Stimulated activated CD8-positive, alpha-beta memory T cell treated with anti-CD3 and anti-CD28 coated beads, Interleukin-7, amount 100 ng/mL, for 24 hours (primary cell): ENCODE data around the gene FAM120B.
A peak's percentile ranks its signal among the peaks of the same experiment; 100 is the strongest.
"Not testable (repeated sequence)": the region's sequence is repeated elsewhere in the genome, so short reads cannot be mapped to it uniquely, and the experiment has no call there.

Source experiments
- DNase-seq: peaks from one replicate; pipeline ENCODE4 v3.0.0-alpha.2; 2020; ENCODE audit warnings: low read depth

FAM120B gene

DNA sequence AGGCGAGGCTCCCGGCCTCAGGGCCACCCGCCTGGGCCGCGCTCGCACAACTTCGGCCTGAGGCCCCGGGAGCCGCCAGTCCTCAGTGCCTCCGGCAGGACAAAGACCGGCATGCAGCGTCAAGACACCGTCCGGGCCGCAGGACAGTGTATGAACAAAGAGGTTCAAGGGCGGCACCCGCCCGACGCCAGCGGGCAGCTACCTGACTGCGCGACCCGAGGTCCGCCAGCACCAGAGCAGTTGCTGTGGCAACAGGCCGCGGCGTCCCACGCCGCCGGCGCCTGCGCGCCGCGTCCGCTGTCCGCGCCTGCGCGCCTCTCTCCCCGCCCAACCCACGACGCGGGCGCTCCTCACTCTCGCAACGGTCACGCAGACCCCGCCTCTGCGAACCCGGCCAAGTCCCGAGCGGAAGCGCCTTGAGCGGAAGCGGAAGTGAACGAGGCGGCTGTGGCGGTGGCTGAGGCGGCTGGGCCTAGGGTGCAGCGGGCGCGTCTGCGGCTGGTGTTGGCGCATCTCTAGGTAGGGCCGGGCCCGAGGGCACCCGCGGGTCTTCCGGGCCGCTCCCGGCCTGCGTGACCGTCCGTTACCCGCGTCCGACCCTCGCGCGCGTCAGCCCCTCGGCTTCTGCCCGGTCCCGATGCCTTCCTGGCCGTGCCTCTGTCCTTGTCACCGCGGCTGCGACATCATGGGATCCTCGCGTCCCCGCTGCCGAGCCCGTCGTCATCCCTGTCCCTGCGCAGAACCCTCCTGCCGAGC, at the start of gene FAM120B:
Gene FAM120B (plus strand): TSS at position 435 of the 756 bp plus-strand sequence. CDS start 10,633 bp downstream, outside the sequence.
- DNase-seq: peak; percentile 87

DNA sequence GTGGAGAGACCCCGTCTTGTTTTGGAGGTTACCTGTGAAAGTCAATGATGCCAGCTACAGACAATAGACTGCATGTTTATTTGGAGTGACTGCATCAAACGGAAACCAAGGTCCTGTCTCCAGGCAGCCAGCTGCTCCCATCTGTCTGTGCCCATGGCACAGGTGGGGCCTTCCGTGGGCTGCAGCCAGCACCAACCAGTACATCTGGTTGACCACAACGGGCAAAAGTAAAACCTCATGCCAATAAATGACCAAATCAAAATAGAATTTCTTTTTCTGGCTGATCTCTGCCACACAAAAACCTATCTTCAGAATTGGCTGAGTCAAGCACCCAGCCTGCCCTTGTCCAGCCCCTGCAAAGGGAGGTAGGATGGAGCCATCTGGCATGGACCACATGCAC, 49.2 kb upstream of the FAM120B start:
- DNase-seq: no peak

DNA sequence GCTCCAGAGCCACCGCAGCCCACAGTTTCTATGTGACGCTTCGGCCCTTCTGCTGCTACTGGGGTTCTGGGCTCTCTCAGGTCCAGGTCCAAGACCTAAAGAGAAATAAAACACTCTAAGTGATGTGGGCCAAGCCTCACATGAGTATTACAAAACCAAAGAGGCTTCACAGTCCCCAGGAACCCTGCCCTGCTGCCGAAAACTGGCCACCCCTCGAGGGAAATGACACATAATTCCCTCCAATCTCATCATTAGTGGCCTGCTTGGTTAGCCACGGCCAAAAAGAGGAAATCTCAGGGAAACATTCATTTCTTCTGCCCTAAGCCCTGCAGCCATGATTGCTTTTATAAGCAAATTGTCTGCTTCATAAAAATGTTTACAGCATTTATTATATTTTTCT, 48.2 kb upstream of the FAM120B start:
- no peak for DNase-seq

DNA sequence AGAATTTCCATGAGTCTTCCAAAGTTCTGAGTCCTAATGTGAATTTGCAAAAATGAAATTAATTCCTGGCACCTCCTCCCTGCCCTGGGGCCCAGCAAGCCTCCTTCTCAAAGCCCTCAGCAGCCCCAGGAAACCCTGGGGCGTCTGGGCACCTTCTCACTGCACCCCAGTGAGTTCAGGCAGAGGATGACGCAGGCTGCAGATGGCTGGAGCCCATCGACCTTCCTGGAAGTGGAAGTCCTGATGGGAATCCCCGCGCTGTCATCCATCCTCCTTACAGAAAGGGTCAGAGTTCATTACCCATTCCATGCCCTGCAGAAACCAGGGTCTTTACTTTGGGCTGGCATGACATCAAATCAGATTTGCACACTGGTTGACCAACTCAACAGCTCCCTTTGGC, 47.3 kb upstream of the FAM120B start:
- DNase-seq: no peak

DNA sequence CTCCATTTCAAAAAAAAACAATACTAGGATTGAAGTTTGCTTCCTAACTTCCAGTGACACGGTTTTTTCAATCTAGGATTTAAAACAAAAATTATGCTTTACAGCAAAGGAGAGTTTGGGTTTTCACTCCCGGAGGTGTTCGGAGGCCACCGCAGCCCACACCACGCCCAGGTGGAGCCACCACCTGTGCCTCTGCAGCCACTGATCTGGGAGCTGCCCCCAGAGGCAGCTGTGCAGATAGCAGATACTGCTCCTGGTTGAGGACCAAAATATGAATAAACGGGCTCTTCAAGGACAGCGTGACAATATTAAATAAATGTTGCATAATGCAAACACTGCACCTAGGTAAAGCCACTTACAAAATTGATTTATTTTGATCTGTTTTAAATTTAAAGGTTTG, 45.9 kb upstream of the FAM120B start:
- no peak for DNase-seq

GRCh38 chr6:170261643-170262488, 44.7 kb upstream of the FAM120B start:
- DNase-seq: no peak

- no peak for DNase-seq
Measured at GRCh38 chr6:170262489-170263088, 44.0 kb upstream of the FAM120B start.

- DNase-seq: no peak
Measured at GRCh38 chr6:170263410-170263809, 43.1 kb upstream of the FAM120B start.

DNA sequence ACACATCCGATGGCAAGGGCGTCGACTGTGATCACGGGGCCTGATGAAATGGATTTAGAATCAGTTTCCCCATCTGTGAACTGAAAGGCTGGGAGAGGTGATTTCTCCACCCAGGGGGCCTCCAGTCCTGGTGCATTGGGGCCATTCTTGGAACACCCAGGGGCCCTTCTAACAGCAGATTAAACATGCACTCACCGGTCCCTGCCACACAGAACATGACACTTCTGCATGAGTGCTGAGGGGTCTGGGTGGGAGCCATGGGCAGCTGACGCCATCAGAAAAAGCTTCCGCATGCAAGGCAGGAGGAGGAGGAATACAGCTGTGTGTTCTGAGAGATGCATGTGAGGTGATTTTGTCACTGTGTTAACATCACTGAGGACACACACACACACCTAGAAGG, 42.5 kb upstream of the FAM120B start:
- no peak for DNase-seq

GRCh38 chr6:170264644-170265043, 41.9 kb upstream of the FAM120B start:
- not testable (repeated sequence) for DNase-seq

DNA sequence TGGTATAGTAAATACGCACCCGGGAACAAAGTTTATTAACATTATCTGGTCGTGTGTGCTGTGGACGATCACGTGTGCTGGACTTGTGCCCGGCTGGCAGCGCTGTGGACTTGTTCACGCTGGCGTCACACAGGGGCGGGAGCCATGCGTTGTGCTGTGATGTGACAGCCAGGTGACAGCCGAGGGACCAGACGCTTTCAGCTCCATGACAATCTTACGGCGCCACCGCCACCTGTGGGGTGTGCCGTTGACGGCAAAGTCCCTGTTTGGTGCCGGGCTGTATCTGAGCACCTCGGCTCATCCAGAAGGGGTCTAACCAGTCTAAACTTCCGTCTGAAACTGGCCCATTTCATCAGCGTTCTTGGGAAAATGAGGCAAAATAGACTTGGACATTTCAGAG, 40.9 kb upstream of the FAM120B start:
- DNase-seq: no peak

DNA sequence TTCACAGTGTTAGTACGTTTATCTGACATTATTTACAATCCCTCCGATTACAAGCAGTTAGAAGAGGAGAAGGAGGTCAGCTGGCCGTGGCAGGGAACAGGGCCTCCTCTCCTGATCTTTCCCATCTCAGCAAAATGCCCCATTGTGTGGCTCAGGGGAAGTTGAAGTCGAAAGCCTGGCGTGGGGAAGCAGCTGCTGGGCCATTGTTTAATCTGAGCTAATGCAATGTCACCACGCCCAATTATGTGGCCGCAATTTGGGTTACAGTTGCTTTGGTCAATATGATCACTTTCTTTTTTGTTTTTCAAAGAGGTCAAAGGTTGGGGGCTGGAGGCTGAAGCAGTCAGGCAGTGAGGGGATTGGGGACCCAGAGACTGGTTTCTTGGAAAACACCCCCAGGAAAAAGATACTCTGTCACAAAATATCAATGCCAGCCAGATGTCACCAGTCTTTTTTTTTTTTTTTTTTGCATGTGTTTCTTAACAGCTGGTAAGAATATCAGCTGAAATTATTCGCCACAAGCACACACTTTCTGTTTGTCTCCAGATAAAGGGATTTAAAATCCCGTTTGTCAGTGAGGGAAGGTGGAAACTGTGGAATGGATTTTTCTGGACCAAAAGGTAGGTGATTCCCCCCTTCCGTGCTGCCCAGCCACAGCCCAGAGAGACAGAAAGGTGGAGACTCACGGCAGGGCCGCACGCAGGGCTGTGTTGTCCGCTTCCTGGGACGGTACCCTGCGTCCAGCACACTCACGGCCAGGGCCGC, 40.3 kb upstream of the FAM120B start:
- no peak for DNase-seq

DNA sequence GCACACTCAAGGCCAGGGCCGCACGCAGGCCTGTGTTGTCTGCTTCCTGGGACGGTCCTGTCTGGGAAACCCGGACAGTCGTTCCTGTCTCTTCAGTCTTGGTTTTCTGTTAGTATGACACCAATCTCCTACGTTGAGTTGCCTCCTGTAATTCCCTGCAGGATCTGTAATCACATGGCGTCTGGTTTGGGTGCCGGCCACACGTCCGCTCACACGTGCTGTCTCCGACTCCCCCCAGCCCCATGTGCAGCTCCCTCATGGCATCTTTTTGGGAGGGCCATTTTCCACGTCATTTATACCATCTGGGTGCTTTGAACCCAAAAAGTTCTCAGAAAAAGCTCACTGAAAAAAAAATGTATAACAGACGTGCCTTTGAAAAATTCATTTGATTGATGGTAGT, 38.9 kb upstream of the FAM120B start:
- no peak for DNase-seq

DNA sequence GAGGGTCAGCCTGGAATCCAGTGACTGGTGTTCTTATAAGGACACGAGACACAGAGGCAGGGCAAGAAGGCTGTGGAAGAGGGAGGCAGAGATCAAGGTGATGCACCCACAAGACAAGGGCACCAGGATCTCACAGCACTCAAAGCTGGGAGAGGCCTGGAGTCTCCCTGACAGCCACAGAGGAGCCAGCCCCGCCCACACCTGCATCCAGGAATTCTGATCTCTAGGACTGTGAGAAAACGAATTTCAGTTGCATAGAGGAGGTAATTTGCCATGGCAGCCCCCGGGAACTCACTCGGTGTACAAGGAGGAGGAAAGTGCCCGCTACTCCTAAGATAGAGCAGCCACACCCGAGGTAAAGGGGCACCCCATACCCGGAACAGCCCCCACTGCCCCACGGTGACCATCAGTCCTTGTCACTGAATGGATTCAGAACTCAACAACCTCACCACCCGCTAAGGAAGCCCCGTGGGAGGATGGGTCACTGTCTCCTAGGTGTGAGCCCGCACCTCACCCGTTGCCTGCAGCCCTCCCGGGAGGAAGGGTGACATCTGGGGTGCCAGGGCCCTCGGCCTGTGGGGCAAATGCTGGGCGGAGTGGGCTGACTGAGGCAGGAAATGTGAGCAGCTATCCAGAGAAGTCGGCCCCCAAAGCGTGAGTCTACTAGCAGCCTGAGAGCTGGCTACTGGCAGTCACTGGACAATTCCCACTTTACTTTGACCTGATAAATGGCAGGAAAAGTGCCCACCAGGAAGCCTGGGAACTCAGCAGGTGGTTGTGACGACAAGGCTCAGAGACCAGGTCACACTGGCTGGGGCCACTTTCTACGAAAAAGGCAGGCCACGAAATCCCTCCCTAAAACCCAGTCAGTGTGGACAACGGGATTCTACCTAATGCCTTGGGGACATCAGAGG, 38.1 kb upstream of the FAM120B start:
- DNase-seq: no peak

DNA sequence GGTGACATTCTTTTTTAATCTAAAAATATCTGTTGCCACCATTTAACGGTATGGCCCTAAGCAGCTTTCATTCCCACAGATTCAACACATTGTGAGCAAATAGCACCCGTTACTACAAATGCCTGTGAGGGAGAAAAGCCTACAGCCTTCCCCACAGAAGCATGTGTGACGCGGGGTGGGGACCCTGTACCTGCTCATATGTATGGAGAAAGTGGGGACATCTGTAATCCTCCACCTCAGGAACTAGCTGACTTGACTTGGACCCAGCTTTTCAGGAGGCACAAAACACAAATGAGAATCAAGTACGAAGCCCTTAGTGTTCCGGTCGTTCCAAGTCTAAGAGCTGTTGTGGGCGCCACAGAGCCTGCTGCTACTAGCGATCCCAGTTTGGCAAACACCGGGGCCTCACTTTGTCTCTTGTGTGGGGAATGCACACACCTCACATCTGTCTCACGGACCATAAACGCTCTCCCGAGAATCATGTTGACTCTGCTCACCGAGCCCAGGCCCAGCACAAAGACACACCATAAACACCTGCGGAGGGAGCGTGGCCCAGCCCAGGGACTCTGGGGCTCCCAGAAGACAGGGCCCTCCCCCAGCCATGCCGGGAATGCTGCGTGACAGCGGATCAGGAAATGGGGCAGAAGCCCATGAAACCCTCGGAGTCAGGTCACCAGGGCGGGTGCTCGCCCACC, 37.3 kb upstream of the FAM120B start:
- DNase-seq: no peak

GRCh38 chr6:170269846-170270541, 36.6 kb upstream of the FAM120B start:
- no peak for DNase-seq

- no peak for DNase-seq
Measured at GRCh38 chr6:170270984-170271593, 35.5 kb upstream of the FAM120B start.

GRCh38 chr6:170271771-170272314, 34.7 kb upstream of the FAM120B start:
- peak; percentile 49 for DNase-seq
